Kidney epithelial cell (primary cell): Measurements from ENCODE around the gene ANKRD55. TPM values are rescaled to one million over a fixed set of nuclear protein-coding genes. Genes with fewer than 3 reads are reported as not detected.
"Not testable (repeated sequence)": the region's sequence is repeated elsewhere in the genome, so short reads cannot be mapped to it uniquely, and the experiment has no call there.

Experiments used
- DNase-seq: peaks from one replicate; pipeline ENCODE4 v3.0.0-alpha.2; 2010; ENCODE audit warnings: low read depth
- H3K27me3 ChIP-seq: 2 replicates; pipeline ENCODE4 v1.6.0; 2011; ENCODE audit warnings: low read length; ENCODE audit not compliant: control insufficient read depth, insufficient read depth
- H3K36me3 ChIP-seq: 2 replicates; pipeline ENCODE4 v1.5.1; 2011; ENCODE audit warnings: low read length; ENCODE audit not compliant: control insufficient read depth, insufficient read depth
- H3K4me3 ChIP-seq: 2 replicates; pipeline ENCODE4 v1.5.1; 2011; ENCODE audit warnings: low read depth, mild to moderate bottlenecking, control low read depth, low read length
- total RNA-seq: library from RNA; depleted of rRNA; stranded (reverse); fragments of >200 nt; gene quantifications from 2 replicates; pipeline ENCODE4 v1.2.3, GENCODE V29; 2015
- TF ChIP-seq, protein P1 (sequence below): IDR thresholded peaks from 2 replicates; pipeline ENCODE4 v1.5.1; 2011; ENCODE audit warnings: mild to moderate bottlenecking, moderate library complexity, low read length, control low read depth, inconsistent platforms; ENCODE audit not compliant: insufficient read depth, poor library complexity, severe bottlenecking

Gene ANKRD55
- total RNA-seq, 1 donor from 2014 or later: not detected

DNA sequence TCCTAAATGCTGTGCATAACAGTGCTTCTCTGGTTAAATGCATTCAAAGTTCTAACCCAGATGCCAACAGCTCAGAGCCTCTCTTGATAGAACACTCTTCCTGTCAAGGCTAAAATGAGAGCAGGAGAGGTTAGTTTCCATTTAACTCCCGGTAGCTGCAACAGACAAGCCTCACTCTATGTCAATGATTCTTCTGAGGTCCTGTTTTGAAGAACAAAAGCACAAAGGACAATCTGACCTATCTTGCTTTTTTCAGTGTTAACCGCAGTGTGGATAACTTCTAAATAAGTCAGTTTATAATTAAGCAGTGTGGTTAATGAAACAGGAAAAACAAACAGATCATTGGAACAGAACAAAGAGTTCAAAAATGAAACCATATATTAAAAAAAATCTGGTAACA is 80.7 kb downstream of the ANKRD55 start:
- Histone ChIP-seq H3K36me3 (no peaks in the 10 kb centered on the region), H3K27me3 (no peaks in the 10 kb centered on the region), H3K4me3 (no peak overlapping the region)
- TF ChIP-seq, protein P1, sequence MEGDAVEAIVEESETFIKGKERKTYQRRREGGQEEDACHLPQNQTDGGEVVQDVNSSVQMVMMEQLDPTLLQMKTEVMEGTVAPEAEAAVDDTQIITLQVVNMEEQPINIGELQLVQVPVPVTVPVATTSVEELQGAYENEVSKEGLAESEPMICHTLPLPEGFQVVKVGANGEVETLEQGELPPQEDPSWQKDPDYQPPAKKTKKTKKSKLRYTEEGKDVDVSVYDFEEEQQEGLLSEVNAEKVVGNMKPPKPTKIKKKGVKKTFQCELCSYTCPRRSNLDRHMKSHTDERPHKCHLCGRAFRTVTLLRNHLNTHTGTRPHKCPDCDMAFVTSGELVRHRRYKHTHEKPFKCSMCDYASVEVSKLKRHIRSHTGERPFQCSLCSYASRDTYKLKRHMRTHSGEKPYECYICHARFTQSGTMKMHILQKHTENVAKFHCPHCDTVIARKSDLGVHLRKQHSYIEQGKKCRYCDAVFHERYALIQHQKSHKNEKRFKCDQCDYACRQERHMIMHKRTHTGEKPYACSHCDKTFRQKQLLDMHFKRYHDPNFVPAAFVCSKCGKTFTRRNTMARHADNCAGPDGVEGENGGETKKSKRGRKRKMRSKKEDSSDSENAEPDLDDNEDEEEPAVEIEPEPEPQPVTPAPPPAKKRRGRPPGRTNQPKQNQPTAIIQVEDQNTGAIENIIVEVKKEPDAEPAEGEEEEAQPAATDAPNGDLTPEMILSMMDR: no peak
- DNase-seq: no peak

DNA sequence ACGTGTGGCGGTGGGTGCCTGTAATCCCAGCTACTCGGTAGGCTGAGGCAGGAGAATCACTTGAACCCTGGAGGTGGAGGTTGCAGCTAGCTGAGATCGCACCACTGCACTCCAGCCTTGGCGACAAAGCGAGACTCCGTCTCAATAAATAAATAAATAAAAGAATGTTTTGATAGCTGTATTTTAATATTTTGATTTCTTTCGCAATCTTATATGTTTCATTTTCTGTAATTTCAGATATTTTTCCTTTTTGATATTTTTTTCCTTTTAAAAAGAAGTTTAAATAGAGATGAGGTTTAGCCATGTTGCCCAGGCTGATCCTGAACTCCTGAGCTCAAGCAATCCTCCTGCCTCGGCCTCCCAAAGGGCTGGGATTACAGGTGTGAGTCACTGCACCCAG is 82.4 kb downstream of the ANKRD55 start:
- not testable (repeated sequence) for DNase-seq, H3K27me3 ChIP-seq, H3K36me3 ChIP-seq, H3K4me3 ChIP-seq

DNA sequence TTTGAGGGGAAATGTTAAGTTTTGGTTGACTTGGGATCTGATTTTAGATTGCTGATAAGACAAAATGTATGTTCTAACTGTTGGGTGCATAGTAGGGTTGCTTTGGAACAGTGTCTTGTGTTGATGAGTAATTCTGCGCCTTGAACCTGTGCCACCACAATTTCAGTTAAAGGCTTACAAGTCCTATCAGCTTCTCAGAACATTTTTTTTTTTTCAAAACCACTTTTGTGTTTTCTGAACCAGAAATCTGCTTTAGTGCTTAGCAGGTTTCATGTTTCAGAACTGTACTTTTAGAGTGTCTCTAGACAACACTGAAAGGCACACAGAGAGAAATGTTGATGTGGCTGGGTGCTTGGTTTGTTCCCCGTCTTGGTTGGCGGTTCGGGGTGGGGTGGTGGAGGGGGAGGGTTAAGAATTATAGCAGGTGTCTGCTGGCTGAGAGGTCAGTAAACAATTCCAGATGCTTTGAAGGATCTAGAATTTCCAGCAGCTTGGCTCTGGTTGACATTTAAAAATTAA is 84.6 kb downstream of the ANKRD55 start:
- Histone ChIP-seq H3K36me3 (no peaks in the 10 kb centered on the region), H3K27me3 (no peaks in the 10 kb centered on the region), H3K4me3 (no peak overlapping the region)
- TF ChIP-seq, protein P1: no peak
- DNase-seq: no peak

DNA sequence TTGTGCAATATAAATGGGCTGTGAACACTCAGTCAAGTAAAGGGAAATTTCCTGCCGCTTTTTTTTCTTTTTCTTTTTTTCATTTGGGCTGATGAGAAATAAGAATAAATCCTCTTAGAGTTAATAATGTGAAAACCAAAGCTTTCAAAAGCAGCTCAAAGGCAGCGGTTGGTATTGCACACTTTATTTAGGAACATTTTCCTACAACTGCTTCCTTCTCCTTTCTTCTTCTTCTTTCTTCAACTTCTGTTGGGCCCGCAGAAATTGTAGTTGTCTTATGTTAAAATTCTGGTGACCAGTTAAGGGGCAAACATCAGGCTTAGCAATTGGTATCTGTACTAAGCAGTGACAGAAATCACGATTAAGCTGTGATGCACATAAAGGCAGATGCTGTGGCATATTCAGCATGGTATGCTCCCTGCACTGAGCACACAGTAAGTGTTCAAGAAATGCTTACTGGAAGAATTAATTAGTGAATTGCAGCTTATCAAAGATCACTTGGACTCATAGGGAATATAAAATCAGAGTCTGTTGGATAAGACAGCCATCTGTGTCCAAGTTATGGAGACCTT is 85.4 kb downstream of the ANKRD55 start:
- H3K36me3 ChIP-seq: no peaks in the 10 kb centered on the region
- DNase-seq: no peak
- H3K4me3 ChIP-seq: no peak overlapping the region
- TF ChIP-seq, protein P1: no peak
- H3K27me3 ChIP-seq: no peaks in the 10 kb centered on the region

DNA sequence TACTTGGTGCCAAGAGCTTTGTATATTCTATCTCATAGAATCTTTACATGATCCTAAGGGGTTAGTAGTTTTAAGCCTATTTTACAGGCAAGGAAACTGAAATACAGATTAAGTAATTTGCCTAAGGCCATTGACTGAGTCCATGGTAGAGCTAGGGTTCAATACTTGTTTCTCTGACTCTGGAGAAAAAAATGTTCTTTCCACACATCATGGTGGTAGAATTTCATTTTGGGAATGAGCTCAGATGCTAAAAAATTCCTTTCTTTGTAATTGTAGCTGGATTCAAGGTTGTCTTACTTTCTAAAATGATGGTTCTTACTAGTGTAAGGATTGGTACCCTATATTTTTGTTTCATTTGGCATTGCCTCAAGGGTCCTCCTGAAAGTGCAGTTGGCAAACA is 86.0 kb downstream of the ANKRD55 start:
- no peaks in the 10 kb centered on the region for H3K27me3 ChIP-seq
- TF ChIP-seq, protein P1: no peak
- DNase-seq: no peak

DNA sequence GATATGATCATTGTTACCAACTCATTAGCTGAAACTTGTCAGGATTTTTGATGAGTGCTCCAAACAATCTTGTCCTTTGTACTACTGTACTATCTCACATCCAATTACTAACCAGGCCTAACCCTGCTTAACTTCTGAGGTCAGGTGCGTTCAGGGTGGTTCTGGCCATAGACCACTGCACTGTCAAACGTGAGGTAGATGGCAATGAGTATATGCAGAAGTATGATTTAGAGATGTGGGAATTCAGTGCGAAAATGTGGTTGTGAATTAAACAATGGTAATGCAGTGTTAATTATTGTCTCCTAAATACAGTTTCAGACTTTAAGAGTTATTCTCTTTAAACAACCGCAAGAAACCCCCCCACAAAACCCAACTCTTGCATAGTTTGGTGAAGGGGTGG is 86.5 kb downstream of the ANKRD55 start:
- DNase-seq: no peak
- TF ChIP-seq, protein P1: no peak
- no peaks in the 10 kb centered on the region for H3K27me3 ChIP-seq
- no peak overlapping the region for H3K4me3 ChIP-seq
- H3K36me3 ChIP-seq: no peaks in the 10 kb centered on the region

More for the DNA sequence above, 86.0 kb downstream of the ANKRD55 start:
- Histone ChIP-seq H3K4me3 (no peak overlapping the region), H3K36me3 (no peaks in the 10 kb centered on the region)
